ENCODE data around the gene ABHD2.

DNA sequence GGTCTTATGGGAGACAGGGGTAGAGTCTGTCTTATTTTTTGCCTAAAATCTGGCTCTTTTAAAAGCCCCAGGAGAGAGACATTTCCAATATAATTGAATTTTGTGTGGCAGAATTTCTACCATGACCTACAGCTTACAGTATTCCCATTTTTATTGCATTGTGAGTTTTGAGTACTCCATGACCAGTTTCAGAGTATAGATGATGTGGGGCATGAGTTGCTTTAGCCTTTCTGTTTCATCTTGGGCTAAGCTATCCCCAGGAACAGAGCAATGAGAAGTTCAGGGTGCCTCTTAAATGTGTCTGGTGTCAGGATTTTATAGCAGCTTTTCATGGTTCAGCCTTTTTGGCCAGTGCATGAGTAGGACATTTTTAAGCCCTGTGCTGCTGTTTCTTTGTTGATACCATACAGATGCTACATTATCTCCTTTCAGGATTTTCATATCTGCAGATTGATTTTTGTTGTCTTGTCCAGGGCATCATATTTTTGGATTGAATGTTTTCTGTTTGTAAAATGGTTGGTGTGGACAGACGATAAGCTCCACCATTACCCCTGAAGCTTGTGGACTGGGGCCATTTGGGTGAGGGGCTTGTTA lies 3.5 kb downstream of the ABHD2 start:
- TF ChIP-seq NFRKB (IDR thresholded peaks at IDR 0.05) (no peak), SUZ12 (IDR thresholded peaks at IDR 0.05) (no peak), LEF1 (IDR thresholded peaks at IDR 0.05; ENCODE audit: borderline replicate concordance) (no peak), SP1 (IDR thresholded peaks at IDR 0.05) (no peak), FOXM1 (IDR thresholded peaks at IDR 0.05; ENCODE audit: borderline replicate concordance) (no peak), BHLHE40 (IDR thresholded peaks at IDR 0.05; ENCODE audit: borderline replicate concordance) (no peak), TARDBP (IDR thresholded peaks at IDR 0.05) (no peak), L3MBTL2 (conservative IDR thresholded peaks at IDR 0.05) (no peak), FOXA1 (IDR thresholded peaks at IDR 0.05) (no peak), FOXK2 (IDR thresholded peaks at IDR 0.05) (no peak), ARNT (IDR thresholded peaks at IDR 0.05) (no peak)
